GM10248 (cell line): ENCODE measurements around the gene OR52N2.

Source experiments
- CTCF ChIA-PET: fragments of 300-600 bp; sonication (Branson Sonifier 250); formaldehyde crosslinking; extraction: SDS; loops from one replicate; lab custom pipeline; 2021; ENCODE audit warnings: antibody characterized with exemption; lab: Yijun Ruan, JAX
- POLR2A ChIA-PET: fragments of 350-650 bp; sonication (Branson Sonifier 250); formaldehyde crosslinking; extraction: SDS; loops from one replicate; lab custom pipeline; 2020; ENCODE audit warnings: antibody characterized with exemption; lab: Yijun Ruan, JAX
- DNase-seq: peaks from one replicate; pipeline ENCODE4 v3.0.0; 2012; ENCODE audit errors: extremely low spot score
- CTCF ChIP-seq: IDR thresholded peaks from 2 replicates; pipeline ENCODE4 v1.5.1; 2012; ENCODE audit warnings: mild to moderate bottlenecking, low read depth; ENCODE audit errors: extremely low read depth, missing control alignments, control extremely low read depth

OR52N2 gene

GRCh38 chr11:5807580-5807979, 1.1 kb upstream of the OR52N2 start:
- DNase-seq: no peak
- ChIA-PET CTCF (interaction anchor here (0.9 to 1.6 kb wide), 6 partner anchors 11 to 331 kb away, joined by 3 to 6 read pairs (median 3); partner anchors contain the start of genes TRIM5 and TRIM6), POLR2A (no interaction called here)
- no peak for TF ChIP-seq CTCF

GRCh38 chr11:5809122-5809519, 397 bp downstream of the OR52N2 start:
- ChIA-PET CTCF (interaction anchor here (0.8 to 1.9 kb wide), 11 partner anchors 12 to 342 kb away, joined by 3 to 14 read pairs (median 4); partner anchors contain the start of genes TRIM34 and TRIM5), POLR2A (no interaction called here)
- no peak for DNase-seq
- no peak for TF ChIP-seq CTCF

- DNase-seq: no peak
These were observed 1.4 kb downstream of the OR52N2 start for GRCh38 chr11:5809905-5810795.

GRCh38 chr11:5815534-5815933, 6.8 kb downstream of the OR52N2 start:
- TF ChIP-seq CTCF: no peak
- ChIA-PET POLR2A (no interaction called here), CTCF (no interaction called here)
- DNase-seq: no peak

More at GRCh38 chr11:5809905-5810795, 1.4 kb downstream of the OR52N2 start:
- POLR2A ChIA-PET: no interaction called here
- TF ChIP-seq CTCF: no peak
- CTCF ChIA-PET: interaction anchor here (0.9 to 1.9 kb wide), 12 partner anchors 23 to 334 kb away, joined by 3 to 14 read pairs (median 4); partner anchors contain the start of genes TRIM34 and TRIM5

GRCh38 chr11:5818245-5818886, 9.6 kb downstream of the OR52N2 start:
- CTCF ChIA-PET: no interaction called here
- POLR2A ChIA-PET: no interaction called here
- TF ChIP-seq CTCF: no peak
- no peak for DNase-seq

- POLR2A ChIA-PET: no interaction called here
- CTCF ChIA-PET: no interaction called here
- no peak for DNase-seq
- no peak for TF ChIP-seq CTCF
These were observed 22.6 kb downstream of the OR52N2 start for GRCh38 chr11:5831196-5831829.
